GDM1 (cell line): Measurements from ENCODE around the gene SLC46A2.

Experiments
- DNase-seq: peaks from one replicate; lab custom pipeline; 2025; lab: John Stamatoyannopoulos, UW

The SLC46A2 gene

DNA sequence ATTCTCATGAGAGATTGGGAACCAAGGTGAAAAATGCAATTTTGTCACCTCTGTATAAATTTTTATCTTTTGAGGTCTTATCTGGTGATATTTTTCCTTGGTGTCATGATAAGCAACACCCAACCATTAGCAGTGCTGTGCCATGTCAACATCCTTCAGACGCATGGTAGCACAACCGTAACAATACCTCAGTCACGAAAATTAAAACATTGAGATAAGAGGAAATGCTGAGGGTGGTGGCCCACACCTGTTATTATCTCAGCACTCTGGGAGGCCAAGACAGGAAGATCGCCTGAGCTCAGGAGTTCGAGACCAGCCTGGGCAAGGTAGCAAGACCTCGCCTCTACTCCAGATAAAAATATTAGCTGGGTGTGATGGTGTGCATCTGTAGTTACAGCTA is 32.7 kb downstream of the SLC46A2 start:
- no peak for DNase-seq

DNA sequence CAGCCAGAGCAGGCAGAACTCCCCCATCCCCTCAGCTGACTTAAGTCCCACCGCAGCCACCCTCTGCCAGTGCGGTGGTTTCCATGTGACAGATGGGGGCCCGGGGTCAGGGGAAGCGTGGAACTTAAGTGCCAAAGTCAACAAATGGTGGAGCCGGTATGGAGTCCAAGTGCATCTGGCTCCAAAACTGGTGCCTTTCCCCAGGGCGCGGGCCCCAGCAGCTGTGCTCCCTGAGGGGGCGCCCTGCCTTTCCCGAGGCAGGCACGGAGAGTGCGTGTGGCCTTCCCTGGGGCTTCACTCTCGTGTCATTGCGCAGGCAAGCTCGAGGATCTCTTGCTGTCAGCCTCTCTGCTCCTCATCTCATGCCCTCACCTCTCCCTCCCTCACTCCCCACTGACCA is 33.8 kb downstream of the SLC46A2 start:
- DNase-seq, result no peak

DNA sequence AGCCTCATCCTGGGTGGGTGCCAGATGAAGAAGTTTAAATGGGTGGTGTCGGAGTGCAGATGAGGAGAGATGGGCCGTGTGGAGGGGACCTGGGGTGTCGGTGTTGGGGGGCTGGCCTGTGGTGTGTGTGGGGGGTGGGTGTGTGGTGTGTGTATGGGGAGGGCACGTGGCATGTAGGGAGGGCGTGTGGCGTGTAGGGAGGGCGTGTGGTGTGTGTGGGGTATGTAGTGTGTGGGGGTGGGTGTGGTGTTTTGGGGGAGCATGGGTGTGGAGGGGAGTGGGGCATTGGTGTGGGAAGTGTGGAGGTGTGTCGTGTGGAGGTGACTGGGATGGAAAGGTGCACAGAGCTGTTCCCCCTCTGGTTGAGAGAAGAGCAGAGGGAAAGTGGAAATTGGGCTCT is 34.5 kb downstream of the SLC46A2 start:
- no peak for DNase-seq

DNA sequence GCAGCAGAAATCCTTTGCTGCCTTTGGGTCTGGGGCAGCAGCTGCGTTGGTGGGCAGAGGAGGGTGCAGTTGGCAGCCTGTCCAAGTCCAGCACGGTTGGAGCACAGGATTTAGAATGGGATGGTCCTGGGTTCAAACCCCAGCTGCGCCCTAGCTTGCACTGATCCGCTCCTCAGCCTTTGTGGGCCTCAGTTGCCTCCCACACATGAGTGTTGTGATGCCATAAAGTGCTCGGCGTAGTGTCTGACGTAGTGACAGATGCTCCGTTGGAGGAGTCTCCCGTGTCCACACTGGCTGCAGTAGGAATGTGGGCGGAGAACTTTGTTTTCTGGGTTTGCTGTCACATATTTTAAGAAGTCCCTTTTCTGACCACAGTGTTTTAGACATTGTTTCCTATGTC is 36.0 kb downstream of the SLC46A2 start:
- no peak for DNase-seq

DNA sequence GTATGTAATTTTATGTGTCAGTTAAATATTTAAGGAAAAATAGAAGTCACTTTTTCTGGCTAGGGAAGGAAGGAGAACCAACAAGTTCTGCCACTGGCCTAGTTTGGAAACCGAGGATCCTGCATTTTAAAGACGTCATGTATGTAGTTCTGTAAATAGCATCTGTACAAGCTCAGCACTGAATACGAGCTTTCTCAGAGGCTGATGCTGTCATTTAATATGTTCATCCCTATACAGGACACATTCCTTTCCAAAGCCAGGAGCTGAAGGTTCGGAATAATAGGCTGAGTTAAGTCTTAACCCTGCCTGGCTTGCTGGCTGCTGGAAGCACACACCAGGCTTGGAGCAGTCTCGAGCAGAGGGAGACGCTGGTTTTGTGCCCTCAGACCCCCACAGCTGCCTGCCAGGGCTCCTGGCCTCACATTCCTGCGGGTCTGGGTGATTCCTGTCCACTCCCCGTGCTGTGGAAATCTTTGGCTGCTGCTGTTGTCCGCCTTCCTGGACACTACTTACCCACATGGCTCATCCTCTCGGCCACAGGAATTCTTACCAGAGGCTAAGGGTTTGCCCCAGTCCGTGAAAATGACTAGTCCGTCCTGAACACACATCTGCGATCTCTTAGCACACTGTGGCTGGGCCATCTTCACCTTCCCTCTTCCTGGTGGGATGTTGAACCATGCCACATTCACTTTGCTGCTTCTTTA is 36.6 kb downstream of the SLC46A2 start:
- DNase-seq, result no peak

DNA sequence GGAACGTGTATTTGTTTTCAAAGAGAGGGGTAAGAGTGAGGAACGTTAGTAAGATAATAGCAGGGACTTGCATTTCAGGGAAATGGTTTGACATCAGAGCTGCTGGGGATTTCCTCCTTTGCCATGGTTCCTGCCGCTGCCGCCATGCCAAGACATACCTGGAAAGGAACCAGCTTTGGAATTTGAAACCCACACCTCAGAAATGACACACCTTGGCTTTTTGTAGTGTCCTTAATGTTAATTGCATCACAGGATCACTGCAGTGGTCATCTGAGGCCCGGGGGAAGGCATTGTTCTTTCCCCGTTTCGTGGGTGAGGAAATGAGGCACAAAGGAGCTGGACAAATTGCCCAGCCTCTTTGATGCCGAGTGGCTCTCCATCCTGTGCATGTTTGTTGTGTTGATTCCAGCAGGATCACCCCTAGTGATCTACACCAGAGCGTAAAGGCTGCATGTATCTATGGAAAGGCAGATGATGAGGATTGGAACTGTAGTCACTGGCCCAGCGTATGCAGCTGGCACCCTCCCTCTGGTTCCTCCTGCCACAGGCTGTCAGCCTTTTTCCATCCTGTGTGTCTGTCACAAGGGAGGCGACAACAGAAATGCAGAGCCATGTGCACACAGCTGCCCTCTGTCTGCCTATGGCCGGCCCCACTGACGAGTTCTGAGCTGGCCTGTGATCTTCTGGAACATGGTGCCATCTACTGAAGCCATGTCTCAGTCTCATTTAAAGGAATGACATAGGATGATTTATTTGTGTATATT is 37.8 kb downstream of the SLC46A2 start:
- no peak for DNase-seq

DNA sequence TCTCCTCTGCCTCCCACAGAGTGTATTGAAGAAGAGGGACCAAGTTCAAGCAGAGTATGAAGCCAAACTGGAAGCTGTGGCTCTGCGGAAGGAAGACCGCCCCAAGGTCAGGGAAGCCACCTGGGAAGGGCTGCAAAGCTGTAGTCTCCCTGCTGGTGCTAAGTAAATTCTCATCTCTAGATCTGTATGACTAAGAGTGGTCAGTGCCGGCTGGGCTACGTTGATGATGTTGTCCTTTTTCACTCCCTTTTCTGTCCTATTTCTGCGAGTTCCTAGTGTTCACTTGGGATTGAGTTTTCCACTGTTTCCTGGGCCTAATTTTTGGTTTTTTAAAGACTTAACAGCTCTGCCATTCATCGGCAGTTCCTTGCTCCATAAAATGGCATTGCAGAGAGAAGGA is 39.8 kb downstream of the SLC46A2 start:
- no peak for DNase-seq

DNA sequence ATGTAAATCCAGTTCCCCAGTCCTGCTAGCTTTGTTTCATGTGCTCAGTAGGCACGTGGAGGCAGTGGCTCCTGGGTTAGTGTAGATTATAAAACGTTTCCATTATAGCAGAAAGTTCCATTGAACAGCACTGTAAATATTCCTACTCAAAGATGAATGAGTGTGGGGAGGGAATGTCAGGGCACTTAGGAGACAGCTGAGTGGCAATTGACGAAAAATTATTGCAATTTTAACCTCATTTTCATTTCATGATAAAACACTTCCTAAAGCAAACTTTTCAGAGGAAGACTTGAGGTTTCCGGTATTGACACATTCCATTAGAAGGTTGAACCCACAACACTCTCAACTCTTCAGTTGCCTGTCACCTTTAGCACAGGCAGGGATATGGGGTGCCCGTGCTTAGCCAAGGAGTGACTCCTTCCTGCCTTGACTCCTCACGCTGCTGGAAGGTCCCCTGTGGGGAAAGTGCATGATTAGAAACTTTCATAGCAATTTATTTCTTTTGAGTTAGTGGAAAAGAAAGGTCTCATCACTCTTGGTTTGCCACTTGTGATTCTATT is 41.2 kb downstream of the SLC46A2 start:
- no peak for DNase-seq

DNA sequence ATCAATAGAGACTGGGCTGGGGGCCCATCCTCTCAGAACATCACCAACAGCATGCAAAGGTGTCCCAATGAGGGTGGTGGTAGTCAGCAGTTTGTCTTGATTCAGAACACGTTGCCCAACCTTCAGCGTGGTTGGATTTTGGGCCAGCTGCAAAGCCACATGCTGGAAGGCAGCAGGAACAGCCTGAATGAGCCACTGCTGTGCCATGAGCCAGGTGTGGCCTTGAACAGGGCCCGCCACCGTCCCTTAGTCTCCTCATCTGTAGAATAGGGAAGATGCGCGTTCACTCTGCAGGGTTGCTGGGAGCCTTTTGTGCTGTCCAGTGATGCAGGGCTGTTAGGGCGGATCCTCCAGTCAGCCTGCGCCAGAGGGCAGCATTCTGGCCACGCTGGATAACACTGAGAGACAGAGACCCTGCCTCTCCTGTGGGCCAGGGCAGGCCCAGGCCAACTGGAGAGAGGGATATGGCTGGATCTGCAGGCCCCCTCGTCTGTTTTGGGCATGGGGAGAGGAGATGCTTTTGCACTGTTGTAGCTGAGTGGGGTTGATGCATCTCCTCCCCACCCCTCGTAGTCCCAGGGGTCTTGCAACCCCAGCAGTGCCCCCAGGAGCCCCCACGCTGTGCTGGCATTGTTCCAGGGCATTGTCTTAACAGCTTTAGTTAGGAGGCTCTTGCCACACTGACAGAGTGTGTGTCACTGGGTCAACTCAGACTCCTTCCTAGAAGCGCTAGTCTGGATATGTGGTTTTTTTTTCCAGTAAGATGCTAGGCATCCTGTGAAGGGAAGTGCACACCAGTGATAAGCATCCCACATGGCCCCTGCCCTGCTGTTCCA is 42.1 kb downstream of the SLC46A2 start:
- DNase-seq, result no peak

DNA sequence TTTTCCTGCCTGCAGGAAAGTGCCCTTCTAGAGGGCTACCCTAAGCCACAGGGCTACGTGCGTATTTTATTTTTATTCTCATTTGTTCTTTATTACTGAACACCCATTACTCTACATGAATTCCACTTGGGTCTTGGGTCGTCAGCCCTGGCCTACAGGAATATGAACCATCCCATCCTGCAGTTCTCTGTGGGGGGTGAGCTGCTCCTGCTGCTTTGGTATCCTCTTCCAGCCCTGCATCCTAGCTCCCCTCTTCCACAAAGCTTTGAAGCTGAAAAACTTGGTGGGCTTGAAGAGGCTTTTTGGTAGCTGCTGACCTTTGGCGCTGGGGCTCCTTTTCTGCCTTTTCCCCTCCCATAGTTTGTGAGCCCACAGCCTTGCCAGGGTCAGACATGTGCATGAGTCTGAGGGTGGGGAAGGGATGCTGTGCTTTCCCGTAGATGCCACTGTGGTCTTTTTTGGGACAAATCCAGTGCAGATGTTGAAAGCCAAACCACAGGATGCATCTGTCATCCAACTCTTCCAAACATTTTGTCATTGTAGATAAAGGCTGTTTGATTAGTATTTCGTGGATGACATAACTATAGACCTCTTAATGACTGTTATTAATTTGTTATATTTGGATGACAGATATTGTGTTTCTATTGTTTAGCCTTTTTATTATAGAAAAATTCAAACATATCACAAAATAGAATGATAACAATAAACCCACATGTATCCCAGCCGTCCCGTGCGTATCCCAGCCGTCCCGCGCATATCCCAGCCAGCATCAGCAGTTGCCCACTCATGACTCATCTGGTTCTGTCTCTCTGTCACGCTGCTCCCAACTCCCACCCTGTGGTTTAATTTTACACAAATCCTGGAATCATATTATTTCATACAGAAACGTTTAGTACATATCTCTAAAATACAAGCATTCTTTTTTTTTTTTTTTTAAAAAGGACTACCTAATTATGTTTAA is 43.9 kb downstream of the SLC46A2 start:
- no peak for DNase-seq

DNA sequence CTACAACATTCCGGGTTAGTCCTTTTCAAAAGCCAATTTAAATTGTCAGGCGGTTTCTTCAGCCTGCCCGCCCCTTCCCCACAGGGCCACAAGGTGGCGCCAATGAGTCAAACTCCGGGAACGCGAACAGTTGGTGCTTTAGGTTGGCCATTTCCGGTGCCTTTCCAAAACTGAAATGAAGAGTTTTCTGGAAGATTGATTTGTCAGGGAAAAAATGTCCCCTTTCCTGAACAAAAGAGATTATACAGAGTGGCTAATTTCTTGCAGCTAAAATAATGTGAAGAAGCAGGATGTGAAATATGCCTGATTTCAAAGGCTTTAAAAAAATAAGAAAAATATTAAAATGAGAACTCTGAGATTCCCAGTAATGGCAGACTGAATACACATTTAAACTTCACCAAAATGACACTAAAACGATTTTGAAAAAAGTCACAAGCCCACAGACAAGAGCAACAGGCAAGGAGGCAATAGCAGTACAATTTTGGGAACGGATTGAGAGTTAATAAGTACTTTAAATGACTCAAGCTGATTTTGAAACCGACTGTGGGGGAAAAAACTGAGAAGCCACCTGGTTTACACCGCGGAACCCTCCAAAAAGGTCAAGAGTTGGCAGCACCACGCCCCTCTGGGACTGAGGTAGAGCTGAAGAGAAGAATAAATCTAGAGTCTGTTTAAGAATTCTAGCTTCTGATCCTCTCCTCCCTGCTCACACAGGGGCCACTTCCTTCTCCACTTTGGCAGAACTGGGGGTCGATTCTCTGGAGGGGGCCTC is 45.7 kb downstream of the SLC46A2 start:
- DNase-seq, result peak; percentile 22

DNA sequence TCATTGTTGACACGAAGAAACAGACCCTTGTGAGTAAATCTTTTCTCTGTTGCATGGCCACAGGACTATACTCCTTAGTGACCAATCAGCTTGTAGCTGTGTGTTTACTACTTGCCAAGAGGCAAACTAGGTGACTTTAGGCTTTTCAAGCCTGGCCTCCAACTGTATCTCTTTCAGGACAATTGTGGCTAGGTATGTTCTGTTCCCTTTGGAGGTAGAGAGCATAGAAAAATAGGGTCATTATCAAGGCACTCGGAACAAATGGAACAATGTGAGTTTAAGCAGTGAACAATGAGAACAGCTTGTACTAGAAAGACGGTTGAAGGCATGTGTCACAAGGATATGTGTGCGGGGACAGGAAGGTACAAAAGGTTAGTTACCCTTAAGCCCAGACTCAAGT is 48.1 kb downstream of the SLC46A2 start:
- no peak for DNase-seq

DNA sequence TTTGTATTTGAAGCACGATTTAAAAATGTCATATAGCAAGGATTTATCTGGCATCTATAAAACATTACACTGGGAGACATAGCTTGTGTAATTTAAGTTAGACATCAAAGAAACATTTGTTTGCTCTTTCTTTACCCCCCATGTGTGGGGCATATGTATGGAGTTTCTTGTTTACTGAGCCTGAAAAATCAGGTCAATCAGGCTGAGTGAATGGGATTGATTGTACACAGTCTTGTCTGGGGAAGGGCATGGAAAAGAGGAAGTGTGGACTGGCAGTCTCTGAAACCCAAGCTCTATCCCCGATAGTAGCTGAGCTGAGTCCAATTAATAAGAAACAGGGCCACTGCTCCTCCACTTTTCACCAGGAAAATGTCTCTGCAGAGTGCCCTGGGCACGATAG is 49.4 kb downstream of the SLC46A2 start:
- DNase-seq, result no peak

DNA sequence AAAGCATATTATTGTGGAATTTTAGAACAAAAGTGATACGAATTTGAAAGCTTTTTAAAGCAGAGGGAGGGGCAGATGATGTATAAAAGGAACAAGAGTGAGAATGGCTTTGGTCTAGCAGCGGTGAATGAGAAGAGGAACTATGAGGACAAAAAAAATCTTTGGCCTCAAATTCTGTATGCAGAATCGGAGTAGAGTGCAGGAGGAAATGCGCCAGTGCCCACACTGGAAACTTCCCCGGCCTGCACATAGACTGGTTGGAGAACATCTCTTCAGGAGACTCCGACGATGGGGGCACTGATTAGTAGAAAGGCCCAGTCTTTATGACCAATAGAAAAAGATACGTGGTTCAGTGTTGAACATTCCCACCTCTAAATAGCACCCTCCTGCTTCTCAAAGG is 51.3 kb downstream of the SLC46A2 start:
- DNase-seq, result peak; percentile 32

DNA sequence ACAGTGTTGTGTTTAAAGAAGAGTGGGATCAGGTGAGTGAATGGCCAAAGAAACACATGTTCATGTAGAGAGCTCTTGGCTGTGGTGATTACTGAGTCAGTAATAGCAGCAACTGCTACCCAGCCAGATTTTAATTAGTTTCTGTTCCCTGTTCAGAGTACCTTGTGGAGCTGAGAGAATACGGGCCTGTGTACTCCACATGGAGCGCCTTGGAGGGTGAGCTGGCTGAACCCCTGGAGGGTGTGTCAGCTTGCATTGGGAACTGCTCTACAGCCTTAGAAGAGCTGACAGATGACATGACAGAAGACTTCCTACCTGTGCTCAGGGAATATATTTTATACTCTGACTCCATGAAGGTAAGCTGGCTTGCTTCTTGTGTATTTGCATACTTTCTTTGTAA is 52.3 kb downstream of the SLC46A2 start:
- DNase-seq, result no peak

DNA sequence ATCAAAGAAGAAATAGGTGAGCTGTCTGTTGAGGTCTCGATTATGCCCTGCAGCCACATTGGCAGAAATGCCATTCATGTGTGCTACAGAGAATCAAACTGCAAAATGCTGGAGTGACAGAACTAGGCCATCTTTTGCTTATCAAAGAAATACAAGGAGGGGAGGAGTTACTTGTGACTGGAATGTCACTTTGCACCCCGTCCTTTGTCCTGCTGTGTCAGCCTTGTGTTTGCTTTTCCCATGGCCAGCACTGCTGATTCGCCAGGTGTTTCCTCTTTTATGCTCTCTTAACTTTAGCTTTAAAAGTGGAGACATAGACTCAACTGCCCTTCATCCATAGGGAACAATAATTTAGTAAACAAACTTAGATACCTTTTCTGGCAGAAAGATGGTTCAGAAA is 54.3 kb downstream of the SLC46A2 start:
- DNase-seq, result no peak

DNA sequence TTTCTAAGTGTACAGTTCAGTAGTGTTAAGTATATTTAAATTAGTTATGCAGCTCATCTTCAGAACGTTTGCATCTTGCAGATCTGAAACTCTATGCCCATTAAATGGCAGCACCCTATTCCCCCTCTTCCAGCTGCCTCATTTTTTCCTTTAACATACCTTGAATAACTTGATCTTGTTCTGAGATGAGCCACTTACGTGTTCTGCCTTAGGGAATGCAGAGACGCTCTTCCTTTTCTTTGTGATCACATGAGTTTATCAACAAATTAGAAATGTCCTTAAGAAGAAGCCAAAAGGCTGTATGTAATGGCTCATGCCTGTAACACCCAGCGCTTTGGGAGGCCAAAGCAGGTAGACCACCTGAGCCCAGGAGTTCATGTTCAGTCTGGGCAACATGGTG is 57.6 kb downstream of the SLC46A2 start:
- no peak for DNase-seq

DNA sequence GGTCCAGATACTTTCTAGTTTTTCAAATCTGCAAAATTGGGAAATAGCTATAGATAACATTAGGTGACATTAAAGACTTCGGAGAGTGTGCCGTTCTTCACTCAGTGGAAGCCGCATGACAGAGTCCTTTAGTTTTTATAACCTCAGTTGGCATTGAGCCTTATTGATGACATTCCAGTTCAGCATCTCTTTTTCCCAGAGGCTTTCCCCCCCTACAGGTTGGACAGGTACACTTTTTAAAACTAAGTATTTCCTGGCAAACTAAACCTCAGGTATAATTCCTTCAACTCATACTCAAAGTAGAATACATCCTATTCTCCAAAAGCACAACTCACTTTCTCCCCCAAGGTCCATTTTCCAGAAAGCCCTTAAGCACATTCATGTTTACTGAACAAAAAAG is 58.7 kb downstream of the SLC46A2 start:
- DNase-seq, result no peak

DNA sequence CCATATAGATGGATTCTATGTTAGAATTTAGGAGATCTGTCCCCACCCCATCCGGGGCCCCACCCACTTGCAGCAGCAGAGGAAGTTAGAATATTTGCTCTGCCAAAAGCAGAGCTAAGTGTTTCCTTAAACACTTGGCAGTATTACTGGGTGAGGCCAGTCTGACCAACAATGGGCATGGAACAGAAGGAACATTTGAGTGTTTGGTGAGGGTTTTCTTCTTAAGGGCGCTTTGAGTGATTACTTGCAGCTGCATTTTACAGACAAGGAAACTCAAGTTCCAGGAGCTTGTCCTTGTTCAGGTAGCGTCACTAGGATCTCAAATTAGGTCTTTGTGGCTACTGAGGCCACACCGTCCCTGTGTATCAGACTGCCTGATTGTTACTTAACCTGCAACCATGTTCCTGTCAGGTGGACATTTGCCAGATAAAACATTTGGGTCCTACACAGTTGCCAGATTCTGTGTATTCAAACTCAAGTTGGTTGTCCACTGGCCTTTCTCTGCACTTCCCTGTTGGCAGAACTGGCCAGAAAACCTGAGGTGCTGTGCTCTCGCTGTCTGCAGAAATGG is 59.3 kb downstream of the SLC46A2 start:
- DNase-seq, result no peak
